ENCODE results near the gene CGB5. TPM values are rescaled to one million over a fixed set of nuclear protein-coding genes. Genes with fewer than 3 reads are reported as not detected.

The CGB5 gene
- polyA plus RNA-seq, 2 of the 4 experiments (the other 2 are of a cell fraction) = 0.23 to 0.53 TPM

DNA sequence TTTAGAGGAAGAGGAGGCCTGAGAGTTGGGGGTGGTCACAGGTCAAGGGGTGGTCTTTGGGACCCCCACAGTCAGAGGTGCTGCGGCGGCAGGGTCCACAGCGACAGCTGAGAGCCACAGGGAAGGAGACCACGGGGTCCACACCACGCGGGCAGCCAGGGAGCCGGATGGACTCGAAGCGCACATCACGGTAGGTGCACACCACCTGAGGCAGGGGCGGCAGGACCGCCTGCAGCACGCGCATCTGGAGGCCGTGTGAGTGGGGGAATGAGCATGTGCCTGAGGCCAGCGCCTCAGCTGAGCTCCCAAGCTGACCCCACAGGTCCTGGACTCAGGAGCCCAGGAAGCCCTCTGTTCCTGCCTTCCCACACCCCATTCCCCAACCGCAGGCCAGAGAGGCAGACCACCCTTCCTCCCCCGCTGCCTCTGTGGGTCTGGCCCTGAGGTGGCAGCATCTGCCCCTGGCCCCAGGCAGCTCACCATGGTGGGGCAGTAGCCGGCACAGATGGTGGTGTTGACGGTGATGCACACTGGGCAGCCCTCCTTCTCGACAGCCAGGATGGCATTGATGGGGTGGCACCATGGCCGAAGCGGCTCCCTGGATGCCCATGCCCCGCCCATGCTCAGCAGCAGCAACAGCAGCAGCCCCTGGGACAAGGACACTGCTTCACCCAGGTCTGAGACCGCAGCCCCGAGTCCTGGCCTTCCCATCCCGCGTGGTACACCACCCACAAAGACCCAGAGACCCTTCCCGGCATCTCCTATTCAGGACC, 27.4 kb upstream of the CGB5 start:
- H3K4me1 ChIP-seq = peaks cover 14% of the 10 kb centered on the region; the same call in 2 of the 3 replicates
- DNase-seq (ENCODE audit: low read depth in 1 of 2, low spot score in 1 of 2) (no peak), FAIRE-seq (no peak), ATAC-seq (no peak)
- ChIA-PET CTCF (interaction anchor here (1.5 to 21.8 kb wide), 3 partner anchors 10 to 40 kb away, joined by 6 to 408 read pairs (median 8); partner anchors contain the start of genes GYS1 and RUVBL2), POLR2A (no interaction called here)
- no peaks in the 10 kb centered on the region for H3K9me3 ChIP-seq
- no peak overlapping the region for H3K27ac ChIP-seq
- WGBS (ENCODE audit: missing lambda C conversion rate) = 95% methylated on average over 23 of the region's 29 CpGs
- TF ChIP-seq, protein P1, sequence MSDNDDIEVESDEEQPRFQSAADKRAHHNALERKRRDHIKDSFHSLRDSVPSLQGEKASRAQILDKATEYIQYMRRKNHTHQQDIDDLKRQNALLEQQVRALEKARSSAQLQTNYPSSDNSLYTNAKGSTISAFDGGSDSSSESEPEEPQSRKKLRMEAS (IDR thresholded peaks at IDR 0.05) = no peak
- no peak for TF ChIP-seq SREBF2 (IDR thresholded peaks at IDR 0.05)
- TF ChIP-seq NFE2L2 (conservative IDR thresholded peaks at IDR 0.05; ENCODE audit: low read length) = no peak
- no peak for TF ChIP-seq BHLHE40 (IDR thresholded peaks at IDR 0.05; ENCODE audit: low read depth, low read length)
- TF ChIP-seq ZNF302 (CRISPR knock-in tag; IDR thresholded peaks at IDR 0.05) = no peak
- no peak for TF ChIP-seq SMC3 (IDR thresholded peaks at IDR 0.05)
- no peak for TF ChIP-seq EHF (CRISPR knock-in tag; IDR thresholded peaks at IDR 0.05)
- no peak for TF ChIP-seq HEYL (CRISPR knock-in tag; IDR thresholded peaks at IDR 0.05)
- TF ChIP-seq, protein P2, sequence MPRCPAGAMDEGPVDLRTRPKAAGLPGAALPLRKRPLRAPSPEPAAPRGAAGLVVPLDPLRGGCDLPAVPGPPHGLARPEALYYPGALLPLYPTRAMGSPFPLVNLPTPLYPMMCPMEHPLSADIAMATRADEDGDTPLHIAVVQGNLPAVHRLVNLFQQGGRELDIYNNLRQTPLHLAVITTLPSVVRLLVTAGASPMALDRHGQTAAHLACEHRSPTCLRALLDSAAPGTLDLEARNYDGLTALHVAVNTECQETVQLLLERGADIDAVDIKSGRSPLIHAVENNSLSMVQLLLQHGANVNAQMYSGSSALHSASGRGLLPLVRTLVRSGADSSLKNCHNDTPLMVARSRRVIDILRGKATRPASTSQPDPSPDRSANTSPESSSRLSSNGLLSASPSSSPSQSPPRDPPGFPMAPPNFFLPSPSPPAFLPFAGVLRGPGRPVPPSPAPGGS (IDR thresholded peaks at IDR 0.05) = no peak
- TF ChIP-seq, protein P3, sequence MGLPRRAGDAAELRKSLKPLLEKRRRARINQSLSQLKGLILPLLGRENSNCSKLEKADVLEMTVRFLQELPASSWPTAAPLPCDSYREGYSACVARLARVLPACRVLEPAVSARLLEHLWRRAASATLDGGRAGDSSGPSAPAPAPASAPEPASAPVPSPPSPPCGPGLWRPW (IDR thresholded peaks at IDR 0.05) = no peak
- no peak for TF ChIP-seq RCOR1 (IDR thresholded peaks at IDR 0.05; ENCODE audit: low read depth, low read length)
- TF ChIP-seq, protein P4, sequence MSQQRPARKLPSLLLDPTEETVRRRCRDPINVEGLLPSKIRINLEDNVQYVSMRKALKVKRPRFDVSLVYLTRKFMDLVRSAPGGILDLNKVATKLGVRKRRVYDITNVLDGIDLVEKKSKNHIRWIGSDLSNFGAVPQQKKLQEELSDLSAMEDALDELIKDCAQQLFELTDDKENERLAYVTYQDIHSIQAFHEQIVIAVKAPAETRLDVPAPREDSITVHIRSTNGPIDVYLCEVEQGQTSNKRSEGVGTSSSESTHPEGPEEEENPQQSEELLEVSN (IDR thresholded peaks at IDR 0.05; ENCODE audit: borderline replicate concordance, low read depth) = no peak
- TF ChIP-seq POLR2AphosphoS2 (conservative IDR thresholded peaks at IDR 0.05; ENCODE audit: low read length) = no peak
- TF ChIP-seq TFCP2L1 (CRISPR knock-in tag; IDR thresholded peaks at IDR 0.05) = no peak
- TF ChIP-seq RAD21 (conservative IDR thresholded peaks at IDR 0.05 in 1 of 2, IDR thresholded peaks at IDR 0.05 in 1 of 2) = no peak
- TF ChIP-seq, protein P5, sequence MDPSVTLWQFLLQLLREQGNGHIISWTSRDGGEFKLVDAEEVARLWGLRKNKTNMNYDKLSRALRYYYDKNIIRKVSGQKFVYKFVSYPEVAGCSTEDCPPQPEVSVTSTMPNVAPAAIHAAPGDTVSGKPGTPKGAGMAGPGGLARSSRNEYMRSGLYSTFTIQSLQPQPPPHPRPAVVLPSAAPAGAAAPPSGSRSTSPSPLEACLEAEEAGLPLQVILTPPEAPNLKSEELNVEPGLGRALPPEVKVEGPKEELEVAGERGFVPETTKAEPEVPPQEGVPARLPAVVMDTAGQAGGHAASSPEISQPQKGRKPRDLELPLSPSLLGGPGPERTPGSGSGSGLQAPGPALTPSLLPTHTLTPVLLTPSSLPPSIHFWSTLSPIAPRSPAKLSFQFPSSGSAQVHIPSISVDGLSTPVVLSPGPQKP (IDR thresholded peaks at IDR 0.05; ENCODE audit: low read depth, low read length) = no peak
- no peak for TF ChIP-seq GATA3 (IDR thresholded peaks at IDR 0.05; ENCODE audit: borderline replicate concordance)
- TF ChIP-seq, protein P6, sequence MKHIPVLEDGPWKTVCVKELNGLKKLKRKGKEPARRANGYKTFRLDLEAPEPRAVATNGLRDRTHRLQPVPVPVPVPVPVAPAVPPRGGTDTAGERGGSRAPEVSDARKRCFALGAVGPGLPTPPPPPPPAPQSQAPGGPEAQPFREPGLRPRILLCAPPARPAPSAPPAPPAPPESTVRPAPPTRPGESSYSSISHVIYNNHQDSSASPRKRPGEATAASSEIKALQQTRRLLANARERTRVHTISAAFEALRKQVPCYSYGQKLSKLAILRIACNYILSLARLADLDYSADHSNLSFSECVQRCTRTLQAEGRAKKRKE (CRISPR knock-in tag; IDR thresholded peaks at IDR 0.05; ENCODE audit: low read depth) = no peak
- TF ChIP-seq, protein P7, sequence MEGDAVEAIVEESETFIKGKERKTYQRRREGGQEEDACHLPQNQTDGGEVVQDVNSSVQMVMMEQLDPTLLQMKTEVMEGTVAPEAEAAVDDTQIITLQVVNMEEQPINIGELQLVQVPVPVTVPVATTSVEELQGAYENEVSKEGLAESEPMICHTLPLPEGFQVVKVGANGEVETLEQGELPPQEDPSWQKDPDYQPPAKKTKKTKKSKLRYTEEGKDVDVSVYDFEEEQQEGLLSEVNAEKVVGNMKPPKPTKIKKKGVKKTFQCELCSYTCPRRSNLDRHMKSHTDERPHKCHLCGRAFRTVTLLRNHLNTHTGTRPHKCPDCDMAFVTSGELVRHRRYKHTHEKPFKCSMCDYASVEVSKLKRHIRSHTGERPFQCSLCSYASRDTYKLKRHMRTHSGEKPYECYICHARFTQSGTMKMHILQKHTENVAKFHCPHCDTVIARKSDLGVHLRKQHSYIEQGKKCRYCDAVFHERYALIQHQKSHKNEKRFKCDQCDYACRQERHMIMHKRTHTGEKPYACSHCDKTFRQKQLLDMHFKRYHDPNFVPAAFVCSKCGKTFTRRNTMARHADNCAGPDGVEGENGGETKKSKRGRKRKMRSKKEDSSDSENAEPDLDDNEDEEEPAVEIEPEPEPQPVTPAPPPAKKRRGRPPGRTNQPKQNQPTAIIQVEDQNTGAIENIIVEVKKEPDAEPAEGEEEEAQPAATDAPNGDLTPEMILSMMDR (IDR thresholded peaks at IDR 0.05) = no peak
- no peak for TF ChIP-seq CBX8 (IDR thresholded peaks at IDR 0.05)
- no peak overlapping the region for H3K4me2 ChIP-seq
- no peak overlapping the region for H3K4me3 ChIP-seq

Data from A549 (cell line).